HG03280 (cell line): ENCODE results near the gene KLHDC4.
"Not testable (repeated sequence)": the region's sequence is repeated elsewhere in the genome, so short reads cannot be mapped to it uniquely, and the experiment has no call there.

Source experiments
- ATAC-seq: cut with Tn5 transposase; IDR thresholded peaks from one replicate; pipeline ENCODE4 v1.9.1; 2021; ENCODE audit warnings: mild to moderate bottlenecking, moderate library complexity; ENCODE audit not compliant: unreplicated experiment

Gene KLHDC4

DNA sequence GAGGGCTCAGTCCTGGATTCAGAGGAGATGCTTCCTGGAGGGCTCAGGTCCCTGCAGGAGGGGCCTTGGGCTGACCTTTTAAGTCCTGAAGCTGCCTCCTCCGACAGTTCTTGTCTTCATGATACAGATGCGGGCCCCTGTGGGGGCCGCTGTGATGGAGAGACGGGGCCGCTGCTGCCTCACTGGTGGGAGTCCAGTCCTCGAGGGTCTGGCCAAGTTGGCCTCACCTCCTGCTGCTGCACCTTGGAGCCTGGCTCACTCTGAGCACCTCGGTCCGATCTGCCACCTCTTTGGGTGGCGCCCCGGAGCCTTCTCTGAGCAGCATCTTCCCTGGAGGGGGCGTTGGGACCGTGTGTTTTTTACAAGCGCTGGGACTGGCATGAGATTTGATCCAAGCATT is 79.1 kb downstream of the KLHDC4 start:
- ATAC-seq: no peak

DNA sequence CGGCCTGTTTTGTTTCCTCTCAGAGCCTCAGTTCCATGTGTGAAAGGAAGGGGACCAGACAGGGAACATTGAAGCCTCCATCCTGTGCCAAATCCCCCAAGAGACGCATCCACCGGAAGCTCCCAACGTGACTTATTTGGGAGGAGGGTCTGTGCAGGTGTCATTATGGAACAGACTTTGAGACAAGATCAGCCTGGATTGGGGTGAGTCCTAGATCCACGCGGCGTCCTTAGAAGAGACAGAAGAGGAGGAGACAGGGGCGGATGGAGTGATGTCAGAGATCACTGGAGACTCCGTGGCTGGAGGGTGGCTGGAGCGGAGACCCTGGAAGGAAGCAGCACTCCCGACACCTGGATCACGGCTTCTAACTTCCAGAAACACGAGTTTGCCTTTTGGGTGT is 80.0 kb downstream of the KLHDC4 start:
- no peak for ATAC-seq

DNA sequence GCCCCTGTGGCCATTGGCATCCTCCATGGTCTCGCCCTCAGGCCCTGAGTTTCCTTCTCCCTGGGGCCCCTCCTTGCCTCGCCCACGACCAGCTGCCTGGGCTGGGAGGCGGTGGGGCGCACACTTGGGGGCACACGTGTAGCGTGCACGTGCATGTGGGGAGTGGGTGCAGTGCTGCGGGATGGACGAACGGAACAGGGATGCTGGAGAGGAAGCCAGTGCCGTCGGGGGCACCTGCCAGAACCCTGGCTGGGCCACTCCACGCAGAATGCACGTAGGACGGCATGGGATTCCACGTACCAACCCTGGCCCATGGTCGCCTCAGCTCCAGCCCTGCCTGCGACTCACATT is 80.4 kb downstream of the KLHDC4 start:
- ATAC-seq: no peak

DNA sequence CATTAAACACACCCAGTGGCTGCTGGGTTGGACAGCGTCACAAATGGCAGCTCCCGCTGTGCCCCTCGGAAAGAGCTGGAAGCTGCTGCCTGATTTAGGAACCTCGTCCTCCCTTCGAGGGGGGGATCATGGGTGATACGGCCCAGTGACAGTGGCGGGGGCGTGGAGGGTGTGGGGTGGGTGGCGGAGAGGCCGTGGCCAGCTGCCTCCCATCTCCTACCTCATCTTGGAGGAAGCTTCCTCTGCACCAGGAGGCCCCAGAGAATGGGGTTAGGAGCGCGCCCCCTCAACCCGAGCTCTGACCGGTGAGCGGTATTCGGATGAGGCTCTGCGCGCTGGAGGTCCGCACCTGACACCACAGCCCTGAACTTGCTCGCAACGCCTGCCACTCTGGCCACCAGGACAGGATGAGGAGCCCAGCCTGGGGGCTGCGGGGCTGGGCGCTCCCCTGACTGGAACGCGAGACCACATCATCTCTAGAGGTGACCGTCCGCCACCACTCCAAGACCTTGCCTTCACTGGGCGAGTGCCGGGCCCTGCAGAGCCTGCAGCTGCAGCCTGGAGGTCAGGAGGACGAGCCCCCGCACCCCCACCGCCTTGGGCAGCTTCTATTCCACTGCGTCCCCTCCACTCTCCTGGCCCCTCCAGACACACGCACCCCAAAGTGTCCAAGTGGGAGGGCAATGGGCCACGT is 80.9 kb downstream of the KLHDC4 start:
- ATAC-seq: no peak

DNA sequence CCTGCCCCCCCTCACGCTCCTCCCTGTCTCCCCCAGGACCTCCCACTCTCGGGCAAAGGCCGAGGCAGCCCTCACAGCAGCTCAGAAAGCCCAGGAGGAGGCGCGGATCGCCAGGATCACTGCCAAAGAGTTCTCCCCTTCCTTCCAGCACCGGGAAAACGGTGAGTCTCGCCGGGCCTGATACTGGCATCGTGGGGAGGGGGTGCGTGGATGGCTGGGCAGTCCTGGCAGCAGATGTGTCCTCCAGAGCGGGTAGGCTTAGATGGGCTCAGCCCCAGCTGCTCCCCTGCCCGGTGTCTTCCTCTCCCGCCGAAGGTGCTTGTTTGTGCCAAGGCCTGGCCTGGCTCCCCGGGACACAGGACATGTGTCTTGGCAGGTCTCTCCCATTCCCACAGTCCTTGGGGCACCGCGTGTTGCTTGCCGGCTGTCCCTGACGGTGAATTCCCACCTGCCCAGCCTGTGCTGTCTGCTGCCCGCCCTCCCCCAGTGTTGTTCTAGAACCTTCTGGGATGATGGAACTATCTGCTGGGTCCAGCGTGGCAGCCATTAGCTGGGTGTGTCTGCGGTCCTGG is 81.6 kb downstream of the KLHDC4 start:
- ATAC-seq: no peak

DNA sequence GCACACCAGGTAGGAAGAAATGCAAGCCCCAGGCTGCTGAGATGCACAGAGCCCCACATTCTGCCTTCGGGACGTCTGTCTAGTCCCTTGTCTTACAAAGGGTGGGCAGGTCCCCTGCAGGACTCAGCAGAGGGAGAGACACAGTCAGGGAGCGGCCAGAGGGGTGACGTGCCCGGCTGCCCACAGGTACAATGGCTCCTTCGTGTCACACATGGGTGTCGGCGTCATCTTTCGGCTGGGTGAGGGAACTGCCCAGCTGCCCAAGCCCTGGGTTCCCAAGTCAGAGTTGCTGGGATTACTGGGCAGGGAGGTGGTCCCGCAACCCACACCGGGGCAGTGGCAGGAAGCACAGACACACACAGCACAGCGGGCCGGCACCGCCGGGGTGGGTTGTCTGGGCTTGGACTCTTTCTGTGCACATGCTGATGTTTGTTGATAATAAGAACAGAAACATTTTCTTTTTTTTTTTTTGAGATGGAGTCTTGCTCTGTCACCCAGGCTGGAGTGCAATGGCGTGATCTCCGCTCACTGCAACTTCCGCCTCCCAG is 82.9 kb downstream of the KLHDC4 start:
- ATAC-seq: no peak

DNA sequence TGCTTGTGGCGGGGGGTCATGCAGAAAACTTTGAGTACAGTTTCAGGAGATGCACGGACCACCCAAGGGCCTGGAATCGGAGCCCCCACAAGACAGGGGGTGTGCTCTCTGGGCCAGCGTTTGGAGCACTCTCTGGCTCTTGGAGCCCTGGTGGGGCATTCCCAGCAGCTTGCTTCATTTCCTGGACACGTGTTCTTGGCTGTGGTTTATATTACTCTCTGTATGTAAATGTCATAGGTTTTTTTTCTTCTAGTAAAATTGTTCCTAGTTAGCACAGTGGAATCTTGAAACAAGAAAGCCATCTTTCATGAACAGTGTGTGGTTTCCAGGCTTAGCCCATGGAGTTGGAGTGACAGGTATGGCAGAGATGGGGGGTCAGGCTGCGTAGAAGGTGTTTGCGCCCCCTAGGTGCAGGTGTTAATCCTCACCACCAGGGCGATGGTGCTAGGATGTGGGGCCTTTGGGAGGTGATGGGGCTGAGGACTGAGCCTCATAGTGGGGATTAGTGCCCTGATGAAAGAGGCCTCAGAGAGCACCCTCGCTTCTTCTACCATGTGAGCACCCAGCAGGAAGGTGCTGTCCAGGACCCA is 83.7 kb downstream of the KLHDC4 start:
- ATAC-seq: no peak

DNA sequence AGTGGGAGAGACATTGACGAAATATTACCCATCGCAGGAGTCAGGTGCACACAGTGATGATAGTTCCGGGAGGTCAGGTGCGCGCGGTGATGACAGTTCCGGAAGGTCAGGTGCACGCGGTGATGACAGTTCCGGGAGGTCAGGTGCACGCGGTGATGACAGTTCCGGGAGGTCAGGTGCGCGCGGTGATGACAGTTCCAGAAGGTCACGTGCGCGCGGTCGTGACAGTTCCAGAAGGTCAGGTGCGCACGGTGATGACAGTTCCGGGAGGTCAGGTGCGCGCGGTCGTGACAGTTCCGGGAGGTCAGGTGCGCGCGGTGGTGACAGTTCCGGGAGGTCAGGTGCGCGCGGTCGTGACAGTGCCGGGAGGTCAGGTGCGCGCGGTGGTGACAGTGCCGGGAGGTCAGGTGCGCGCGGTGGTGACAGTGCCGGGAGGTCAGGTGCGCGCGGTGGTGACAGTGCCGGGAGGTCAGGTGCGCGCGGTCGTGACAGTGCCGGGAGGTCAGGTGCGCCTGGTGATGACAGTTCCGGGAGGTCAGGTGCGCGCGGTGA is 84.7 kb downstream of the KLHDC4 start:
- not testable (repeated sequence) for ATAC-seq

DNA sequence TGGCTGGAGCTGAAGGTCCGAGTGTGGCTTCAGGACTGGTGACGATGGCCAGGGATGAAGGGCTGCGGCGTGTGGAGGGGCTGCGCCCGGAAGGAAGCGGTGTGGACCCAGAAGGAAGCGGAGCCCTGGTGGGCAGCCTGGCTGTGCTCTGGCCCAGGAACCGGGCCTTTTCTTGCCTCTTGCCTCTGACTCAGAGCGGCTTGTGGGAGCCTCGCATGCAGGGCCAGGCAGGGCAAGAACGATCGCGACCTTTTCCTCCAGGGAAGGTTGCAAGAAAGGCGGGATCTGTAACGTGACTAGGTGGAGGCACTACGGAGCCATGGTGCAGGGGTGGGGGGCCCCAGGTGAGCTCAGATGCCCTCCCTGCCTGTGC is 85.5 kb downstream of the KLHDC4 start:
- ATAC-seq: no peak

DNA sequence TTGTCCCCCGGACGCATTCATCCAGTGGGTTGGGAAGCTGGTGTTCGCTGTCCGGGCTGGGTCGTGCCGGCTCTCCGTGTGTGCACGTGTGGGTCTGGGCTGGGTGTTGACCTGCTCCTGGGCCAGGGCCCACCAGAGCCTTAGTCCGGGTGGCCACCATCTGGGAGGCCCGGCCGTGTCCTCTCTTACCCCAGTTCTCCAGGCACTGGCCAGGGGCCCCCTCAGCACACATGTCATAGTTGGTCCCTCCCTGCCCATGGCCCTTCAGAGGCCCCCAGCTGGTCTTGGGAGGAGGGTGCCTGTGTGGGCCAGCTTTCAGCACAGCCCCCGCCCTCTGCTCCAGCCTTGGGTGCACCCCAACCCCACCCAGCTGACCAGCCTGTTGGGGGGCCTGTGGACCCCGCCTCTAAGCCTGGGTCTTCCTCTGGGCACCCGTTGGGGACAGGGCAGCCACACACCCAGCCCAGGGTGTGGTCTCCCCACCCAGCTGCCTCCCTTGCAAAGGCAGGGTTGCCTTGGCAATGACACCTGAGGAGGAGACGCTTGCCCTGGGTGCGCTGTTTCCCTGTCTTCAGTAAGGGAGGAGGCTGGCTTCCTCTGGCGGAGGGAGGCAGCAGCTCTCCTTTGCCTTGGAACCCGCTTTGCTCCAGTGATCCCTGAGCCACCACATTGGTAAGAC is 86.1 kb downstream of the KLHDC4 start:
- no peak for ATAC-seq

DNA sequence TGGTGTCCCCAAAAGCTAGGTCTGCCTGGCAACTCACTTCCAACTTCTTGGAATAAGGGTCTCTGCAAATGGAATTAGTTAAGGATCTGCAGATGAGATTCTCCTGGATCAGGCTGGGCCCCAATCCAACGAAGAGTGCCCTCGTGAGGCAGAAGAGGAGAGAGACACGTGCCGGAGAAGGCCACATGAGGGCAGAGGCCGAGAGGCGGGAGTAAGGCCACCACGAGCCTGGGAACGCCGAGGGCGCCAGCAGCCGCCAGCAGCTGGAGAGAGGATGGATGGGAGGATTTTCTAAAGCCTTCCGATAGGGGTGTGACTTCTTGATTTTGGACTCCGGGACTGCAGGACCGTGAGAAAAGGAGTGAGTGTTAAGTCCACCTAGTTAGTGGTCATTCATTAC is 87.2 kb downstream of the KLHDC4 start:
- no peak for ATAC-seq

DNA sequence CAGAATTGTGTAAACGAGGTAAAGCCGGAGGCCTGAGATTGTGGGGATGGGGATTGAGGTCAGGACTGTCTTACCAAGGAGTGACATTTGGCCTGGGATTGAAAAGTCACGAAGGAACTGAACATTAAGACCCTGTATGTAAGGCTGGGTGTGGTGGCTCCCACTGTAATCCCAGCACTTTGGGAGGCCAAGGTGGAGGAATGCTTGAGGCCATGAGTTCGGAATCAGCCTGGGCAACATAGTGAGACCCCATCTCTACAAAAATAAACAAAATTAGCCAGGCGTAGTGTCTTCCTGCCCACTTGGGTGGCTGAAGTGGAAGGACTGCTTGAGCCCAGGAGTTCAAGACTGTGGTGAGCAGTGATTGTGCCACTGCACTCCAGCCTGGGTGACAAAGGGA is 88.0 kb downstream of the KLHDC4 start:
- ATAC-seq: no peak

DNA sequence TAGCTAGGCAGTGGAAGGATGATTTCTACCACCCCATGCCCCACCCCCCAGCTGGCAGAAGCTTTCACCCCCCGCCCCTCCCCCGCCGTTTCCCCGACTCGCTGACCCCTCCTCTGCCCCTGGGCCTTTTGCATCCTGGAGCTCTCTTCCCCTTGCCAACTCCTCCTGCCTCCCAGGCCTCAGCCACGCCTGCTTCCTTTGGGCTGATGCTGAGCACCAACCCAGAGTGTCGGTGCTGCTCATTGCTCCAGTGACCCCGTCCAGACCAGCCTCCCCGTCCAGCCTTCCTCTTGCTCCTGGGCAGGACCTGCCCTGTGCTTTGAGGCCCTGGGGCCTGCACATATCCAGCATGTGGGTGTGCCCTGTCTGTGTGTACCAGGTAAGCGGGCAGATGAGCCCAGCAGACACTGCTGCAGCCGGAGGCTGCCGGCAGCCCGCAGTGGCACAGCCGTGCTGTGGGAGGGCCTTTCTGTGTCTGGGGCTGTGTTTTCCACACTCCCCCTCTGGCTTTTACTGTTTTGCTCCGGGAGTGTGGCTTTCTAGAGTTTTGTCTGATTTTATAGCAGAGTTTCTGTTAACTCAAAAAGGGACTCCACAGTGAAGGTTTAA is 90.6 kb downstream of the KLHDC4 start:
- ATAC-seq: no peak

DNA sequence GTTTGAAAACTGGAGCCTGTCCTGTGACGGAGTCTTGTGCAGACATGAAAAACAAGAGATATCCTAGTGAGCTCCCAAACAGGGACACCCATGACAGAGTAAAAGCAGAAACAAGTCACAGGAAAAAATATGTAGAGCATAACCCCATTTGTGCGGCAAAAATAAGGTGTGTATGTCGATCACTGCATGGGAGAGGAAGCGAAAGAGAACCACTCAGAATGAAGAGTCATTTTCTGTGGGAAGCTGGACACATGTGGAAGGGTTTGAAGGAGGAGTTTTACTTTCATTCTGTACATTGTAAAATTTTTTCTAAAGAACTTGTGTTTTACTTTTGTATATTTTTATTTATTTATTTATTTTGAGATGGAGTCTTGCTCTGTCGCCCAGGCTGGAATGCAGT is 91.4 kb downstream of the KLHDC4 start:
- no peak for ATAC-seq

DNA sequence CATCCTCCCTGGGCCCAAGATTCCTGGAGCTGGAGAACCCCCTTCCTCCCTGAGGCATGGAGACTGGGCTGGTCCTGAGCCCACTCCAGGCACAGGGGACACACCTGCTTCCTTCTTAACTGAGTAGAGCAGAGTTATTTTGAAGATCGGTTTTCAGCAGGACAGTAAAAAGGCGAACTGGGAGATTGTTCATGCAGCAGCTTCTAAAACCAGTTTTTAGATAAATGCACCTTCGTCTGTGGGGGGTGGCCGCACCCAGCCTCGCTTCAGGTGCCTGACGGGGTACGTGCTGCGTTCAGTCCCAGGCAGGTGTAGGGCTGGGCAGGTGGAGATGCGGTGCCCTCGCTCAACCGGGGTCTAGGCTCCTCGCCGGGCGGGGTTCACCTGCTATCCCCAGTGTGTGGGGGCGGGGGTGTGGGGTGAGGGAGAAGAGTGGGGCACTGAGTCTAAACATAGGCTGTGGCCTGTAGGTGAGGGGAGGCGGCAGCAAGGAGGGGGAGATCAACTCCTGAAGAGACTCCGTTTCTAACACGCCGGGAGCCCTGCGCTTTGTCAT is 94.0 kb downstream of the KLHDC4 start:
- no peak for ATAC-seq

DNA sequence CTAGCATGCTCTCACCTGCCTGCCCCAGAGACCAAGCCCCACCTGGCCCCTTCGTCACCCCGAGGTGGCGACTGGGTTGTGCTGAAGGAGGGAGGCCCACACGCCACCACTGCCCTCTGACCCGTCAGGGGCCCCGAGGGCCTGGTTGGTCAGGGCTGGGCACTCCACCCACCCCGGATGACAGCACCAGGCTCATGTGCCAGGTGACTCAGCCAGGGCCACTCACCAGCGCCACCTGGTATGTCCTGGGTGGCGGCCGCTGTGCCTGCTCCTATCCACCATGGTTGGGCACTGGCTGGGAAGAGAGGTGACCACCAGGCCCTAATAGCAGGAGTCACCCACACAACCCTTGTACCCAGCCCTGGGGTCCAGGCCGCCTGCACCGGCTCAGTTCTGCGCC is 94.6 kb downstream of the KLHDC4 start:
- no peak for ATAC-seq

DNA sequence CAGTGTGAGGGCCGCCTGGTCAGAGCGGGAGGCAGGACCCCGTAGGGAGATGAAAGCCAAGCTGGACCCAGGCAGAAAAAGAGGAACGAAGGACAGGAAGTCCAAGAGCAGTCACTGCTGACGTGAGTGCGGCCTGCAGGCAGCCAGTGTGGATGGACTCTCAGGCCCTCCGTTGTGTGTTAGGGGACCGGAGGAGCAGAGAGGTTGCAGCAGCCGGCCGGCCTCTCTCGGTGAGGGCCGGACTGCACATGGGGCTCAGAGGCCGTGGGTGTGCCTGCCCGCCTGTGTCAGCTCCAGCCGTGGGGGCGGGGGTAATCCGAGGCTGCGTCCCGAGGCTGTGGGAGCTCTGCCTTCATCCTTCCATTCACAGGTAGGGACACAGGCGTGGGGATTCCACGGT is 96.1 kb downstream of the KLHDC4 start:
- ATAC-seq: no peak

DNA sequence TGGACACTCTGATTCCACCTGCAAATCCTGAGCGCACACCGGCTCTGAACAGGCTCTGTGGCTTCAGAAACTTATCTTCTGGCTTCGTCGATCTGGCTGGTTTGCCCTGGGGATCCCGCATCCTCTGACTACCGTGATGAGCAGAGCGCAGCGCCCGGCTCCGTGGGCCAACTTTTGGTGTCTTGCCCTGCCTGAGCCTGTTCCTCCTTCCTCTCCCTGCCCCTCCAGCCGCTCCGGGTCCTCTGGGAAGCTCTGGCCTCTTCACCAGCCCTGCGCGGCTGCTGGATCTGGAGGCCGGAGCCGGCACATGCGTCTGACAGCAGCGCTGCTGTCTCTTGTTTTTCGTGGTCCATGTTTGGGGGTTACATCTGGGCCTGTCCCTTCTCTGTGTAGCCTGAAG is 97.8 kb downstream of the KLHDC4 start:
- no peak for ATAC-seq

DNA sequence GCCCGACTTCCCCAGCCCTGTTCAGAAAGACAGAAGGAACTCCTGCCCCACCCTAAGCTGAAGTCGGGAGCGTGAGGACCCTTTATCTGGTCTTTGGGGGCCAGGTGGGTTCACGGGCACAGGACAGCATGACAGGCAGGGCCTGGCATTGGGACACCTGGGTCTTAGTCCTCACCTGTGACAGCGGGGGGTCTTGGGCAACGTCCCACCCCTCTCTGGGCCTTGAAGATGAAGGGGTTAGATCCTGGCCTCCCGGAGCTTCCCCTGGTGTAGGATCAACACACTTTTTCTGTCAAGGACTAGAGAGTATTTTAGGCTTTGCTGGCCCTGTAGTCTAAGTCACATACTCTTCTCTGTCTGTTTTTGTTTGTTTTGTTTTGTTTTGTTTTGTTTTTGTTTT is 98.3 kb downstream of the KLHDC4 start:
- no peak for ATAC-seq

DNA sequence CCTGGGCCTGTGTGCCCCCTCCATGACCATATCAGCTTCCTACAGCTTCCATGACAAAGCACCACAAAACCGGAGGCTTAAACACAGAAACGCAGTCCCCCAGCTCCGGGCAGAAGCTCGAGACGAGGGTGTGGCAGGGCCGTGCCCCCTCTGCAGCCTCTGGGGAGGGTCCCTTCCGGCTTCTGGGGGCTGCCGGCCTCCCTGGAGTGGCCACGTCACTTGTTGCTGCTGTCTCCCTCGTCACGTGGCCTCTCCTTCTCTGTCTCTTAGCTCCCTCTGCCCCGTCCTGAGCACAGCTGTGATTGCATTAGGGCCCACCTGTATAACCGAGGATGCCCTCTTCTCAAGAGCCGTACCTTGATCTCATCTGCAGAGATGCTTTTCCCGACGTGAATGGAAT is 98.9 kb downstream of the KLHDC4 start:
- no peak for ATAC-seq

DNA sequence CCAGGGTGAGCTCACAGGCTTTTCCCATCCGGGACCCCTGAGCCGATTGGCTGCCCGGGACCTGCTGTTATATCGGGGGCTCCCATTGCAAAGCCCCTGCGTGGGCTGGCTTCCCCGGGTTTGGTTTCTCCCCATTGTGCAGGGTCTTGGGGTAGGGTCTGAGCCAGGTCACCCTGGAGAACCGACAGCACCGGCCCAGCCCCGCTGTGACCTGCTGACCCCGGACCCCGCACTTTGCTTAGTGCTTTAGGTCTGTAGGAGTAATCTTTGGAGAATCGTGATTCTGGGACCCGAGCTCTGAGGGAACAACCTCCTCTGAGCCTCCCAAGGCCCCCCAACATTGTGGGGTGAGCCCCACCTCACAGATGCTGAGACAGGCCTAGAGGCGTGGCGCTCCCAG is 100.6 kb downstream of the KLHDC4 start:
- no peak for ATAC-seq
